GM19372 (cell line): ENCODE measurements around the gene CALN1.
"Not testable (repeated sequence)": the region's sequence is repeated elsewhere in the genome, so short reads cannot be mapped to it uniquely, and the experiment has no call there.

Experiments used
- ATAC-seq: cut with Tn5 transposase; IDR thresholded peaks from one replicate; pipeline ENCODE4 v1.9.1; 2021; ENCODE audit warnings: mild to moderate bottlenecking, low read depth, moderate library complexity; ENCODE audit not compliant: unreplicated experiment

Gene CALN1

GRCh38 chr7:72412121-72412618 is at the start of gene CALN1:
CALN1 (minus strand) TSS chr7:72412338.
- not testable (repeated sequence) for ATAC-seq

- ATAC-seq = no peak
These were observed 41.3 kb upstream of the CALN1 start for GRCh38 chr7:72453471-72453870.

- ATAC-seq = no peak
These were observed 35.5 kb upstream of the CALN1 start for GRCh38 chr7:72447465-72448204.

- ATAC-seq = no peak
These were observed 34.7 kb upstream of the CALN1 start for GRCh38 chr7:72446591-72447462.

GRCh38 chr7:72446131-72446530 is 34.0 kb upstream of the CALN1 start:
- ATAC-seq = no peak

- ATAC-seq = no peak
These were observed 33.4 kb upstream of the CALN1 start for GRCh38 chr7:72445580-72445979.

GRCh38 chr7:72445075-72445474 is 32.9 kb upstream of the CALN1 start:
- no peak for ATAC-seq

- no peak for ATAC-seq
These were observed 32.1 kb upstream of the CALN1 start for GRCh38 chr7:72444026-72444776.

GRCh38 chr7:72441791-72442190 is 29.7 kb upstream of the CALN1 start:
- ATAC-seq = no peak

- no peak for ATAC-seq
These were observed 26.4 kb upstream of the CALN1 start for GRCh38 chr7:72438491-72438890.

- no peak for ATAC-seq
These were observed 25.5 kb upstream of the CALN1 start for GRCh38 chr7:72437610-72438009.

GRCh38 chr7:72437061-72437585 is 25.0 kb upstream of the CALN1 start:
- ATAC-seq = no peak

- no peak for ATAC-seq
These were observed 23.9 kb upstream of the CALN1 start for GRCh38 chr7:72435925-72436480.

GRCh38 chr7:72435366-72435765 is 23.2 kb upstream of the CALN1 start:
- ATAC-seq = no peak

GRCh38 chr7:72430531-72430930 is 18.4 kb upstream of the CALN1 start:
- no peak for ATAC-seq

GRCh38 chr7:72429316-72429715 is 17.2 kb upstream of the CALN1 start:
- no peak for ATAC-seq

- no peak for ATAC-seq
These were observed 4.7 kb upstream of the CALN1 start for GRCh38 chr7:72416846-72417245.

- ATAC-seq = no peak
These were observed 3.4 kb upstream of the CALN1 start for GRCh38 chr7:72415586-72415985.

- no peak for ATAC-seq
These were observed 1.7 kb upstream of the CALN1 start for GRCh38 chr7:72413886-72414285.

- ATAC-seq = no peak
These were observed 1.2 kb upstream of the CALN1 start for GRCh38 chr7:72413290-72413689.
